Measurements from ENCODE around the gene GRIK4. TPM values are rescaled to one million over a fixed set of nuclear protein-coding genes. Genes with fewer than 3 reads are reported as not detected.

The GRIK4 gene
- total and polyA plus RNA-seq, 2 donors (not counting 3 experiments of a cell fraction or from before 2014, with no cell fraction given): 0.81 to 1.6 TPM

GRCh38 chr11:120914601-120915000 lies 403.1 kb downstream of the GRIK4 start:
- BruUV-seq (replicated peaks): no TSS peak
- TF ChIP-seq FOS (IDR thresholded peaks at IDR 0.05; ENCODE audit: borderline replicate concordance, insufficient read depth, low read length) (no peak), GATA2 (IDR thresholded peaks at IDR 0.05; ENCODE audit: insufficient read depth, insufficient read length, low read depth, low read length) (no peak), MAX (IDR thresholded peaks at IDR 0.05; ENCODE audit: insufficient read depth, insufficient read length) (no peak), MYC (IDR thresholded peaks at IDR 0.05; ENCODE audit: low read depth, low read length) (no peak), CTCF (IDR thresholded peaks at IDR 0.05; ENCODE audit: extremely low read depth in 1 of 2, insufficient read depth in 1 of 2, low read depth in 1 of 2, low read length in 2 of 2) (no peak), POLR2AphosphoS5 (IDR thresholded peaks at IDR 0.05; ENCODE audit: insufficient read depth, low read depth, low read length) (no peak), POLR2A (IDR thresholded peaks at IDR 0.05; ENCODE audit: low read depth, low read length) (no peak), EZH2 (IDR thresholded peaks at IDR 0.05; ENCODE audit: borderline replicate concordance, low read depth, low read length, severe bottlenecking) (no peak), JUN (IDR thresholded peaks at IDR 0.05; ENCODE audit: borderline replicate concordance, insufficient read depth, insufficient read length, low read depth) (no peak)
- no peak overlapping the region for H2AFZ ChIP-seq (ENCODE audit: low read depth, low read length)
- CTCF ChIA-PET: interaction anchor here (0.8 to 2.4 kb wide), 2 partner anchors 8 to 280 kb away, joined by 3 to 18 read pairs; no protein-coding TSS in a partner anchor
- H3K4me1 ChIP-seq (ENCODE audit: control insufficient read depth, extremely low read depth, insufficient read depth, low read length): no peaks in the 10 kb centered on the region
- H3K9ac ChIP-seq (replicated peaks; ENCODE audit: extremely low read depth, insufficient read depth, low read length): no peak overlapping the region
- no peak for FAIRE-seq
- DNase-seq (ENCODE audit: low read depth, low spot score): no peak
- POLR2A ChIA-PET: no interaction called here
- no peaks in the 10 kb centered on the region for H4K20me1 ChIP-seq (replicated peaks; ENCODE audit: control insufficient read depth, extremely low read depth, insufficient read depth, low read length)
- no peaks in the 10 kb centered on the region for H3K9me1 ChIP-seq (replicated peaks; ENCODE audit: control insufficient read depth, extremely low read depth, insufficient read depth, low read length)
- no peak overlapping the region for H3K4me2 ChIP-seq (ENCODE audit: insufficient read depth, low read length)
- no peaks in the 10 kb centered on the region for H3K9me3 ChIP-seq (replicated peaks; ENCODE audit: control insufficient read depth, insufficient read depth, low read length)
- intact Hi-C loops (cut with micrococcal nuclease): no loop called here
- dilution Hi-C loops (cut with MboI; ENCODE audit: extremely low pct_ligation_motif_present, low sequenced_read_pairs): no loop called here
- no peaks in the 10 kb centered on the region for H3K79me2 ChIP-seq (ENCODE audit: control insufficient read depth, insufficient read depth, low read length)
- no peaks in the 10 kb centered on the region for H3K36me3 ChIP-seq (ENCODE audit: control insufficient read depth in 2 of 2, extremely low read depth in 1 of 2, insufficient read depth in 2 of 2, low read length in 2 of 2)
- no peaks in the 10 kb centered on the region for H3K27me3 ChIP-seq (ENCODE audit: control insufficient read depth in 2 of 2, insufficient read depth in 2 of 2, low read length in 2 of 2)
- H3K4me3 ChIP-seq (replicated peaks in 1 of 3; ENCODE audit: insufficient read depth in 1 of 3, low read depth in 1 of 3, low read length in 3 of 3): no peak overlapping the region
- H3K27ac ChIP-seq (ENCODE audit: insufficient read depth, low read depth, low read length): no peak overlapping the region
